Mucosa of stomach (tissue), 1 donor: ENCODE measurements around the gene SPACA6.
"Not testable (repeated sequence)": the region's sequence is repeated elsewhere in the genome, so short reads cannot be mapped to it uniquely, and the experiment has no call there.

Source experiments
- H3K27me3 ChIP-seq: one replicate; pipeline ENCODE4 v1.7.0; 2013; ENCODE audit warnings: mild to moderate bottlenecking, low read length; ENCODE audit not compliant: control insufficient read depth, insufficient read depth
- H3K36me3 ChIP-seq: one replicate; pipeline ENCODE4 v1.7.0; 2013; ENCODE audit warnings: low read length; ENCODE audit not compliant: control insufficient read depth, insufficient read depth
- H3K4me1 ChIP-seq: one replicate; pipeline ENCODE4 v1.7.0; 2013; ENCODE audit warnings: mild to moderate bottlenecking, low read length; ENCODE audit not compliant: control insufficient read depth, insufficient read depth
- H3K4me3 ChIP-seq: one replicate; pipeline ENCODE4 v1.7.0; 2013; ENCODE audit warnings: low read length
- H3K9ac ChIP-seq: one replicate; pipeline ENCODE4 v1.7.0; 2013; ENCODE audit warnings: mild to moderate bottlenecking, low read length, moderate library complexity
- H3K9me3 ChIP-seq: one replicate; pipeline ENCODE4 v1.7.0; 2013; ENCODE audit warnings: mild to moderate bottlenecking, low read length, moderate library complexity; ENCODE audit not compliant: control insufficient read depth
- donor health status: Pancreatic carcinoma.

SPACA6 gene

DNA sequence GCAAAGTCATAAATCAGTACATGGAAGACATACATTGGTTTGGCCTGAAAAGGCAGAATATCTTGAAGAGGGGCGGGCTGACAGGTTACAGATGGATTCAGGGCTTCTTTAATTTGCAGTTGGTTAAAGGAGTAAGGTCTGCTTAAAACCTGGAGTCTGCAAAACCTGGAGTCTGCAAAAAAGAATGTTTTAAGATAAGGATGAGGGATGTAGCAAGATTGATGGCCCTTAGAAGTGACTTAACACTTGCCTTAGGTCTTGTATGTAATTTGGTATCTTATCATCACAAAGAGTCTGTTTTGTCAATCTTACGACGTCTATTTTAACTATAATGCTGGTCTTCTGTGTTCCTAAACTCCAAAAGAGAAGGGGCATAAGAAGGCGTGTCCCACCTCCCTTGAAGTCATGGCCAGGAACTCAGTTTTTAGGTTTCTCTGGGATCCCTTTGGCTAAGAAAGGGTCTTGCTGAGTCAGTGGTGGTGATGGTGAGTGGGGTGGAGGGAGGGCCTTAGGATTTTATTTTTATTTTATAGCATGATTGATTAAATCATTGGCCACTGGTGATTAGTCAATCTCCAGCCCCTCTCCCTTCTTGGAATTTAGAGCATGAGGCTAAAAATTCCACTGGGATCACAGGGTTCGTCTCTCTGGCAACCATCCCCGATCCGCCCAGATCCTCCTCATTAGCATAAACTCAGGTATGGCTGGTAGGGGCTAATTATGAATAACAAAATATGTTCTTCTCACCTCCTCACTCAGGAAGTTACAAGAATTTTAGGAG lies 40.8 kb downstream of the SPACA6 start:
- Histone ChIP-seq H3K4me1 (no peaks in the 10 kb centered on the region), H3K27me3 (no peaks in the 10 kb centered on the region), H3K9me3 (no peaks in the 10 kb centered on the region), H3K9ac (no peak overlapping the region), H3K4me3 (no peak overlapping the region), H3K36me3 (no peaks in the 10 kb centered on the region)

- Histone ChIP-seq H3K9ac (no peak overlapping the region), H3K27me3 (no peaks in the 10 kb centered on the region), H3K4me1 (no peaks in the 10 kb centered on the region), H3K4me3 (no peak overlapping the region), H3K9me3 (no peaks in the 10 kb centered on the region), H3K36me3 (no peaks in the 10 kb centered on the region)
Observed at GRCh38 chr19:51735759-51736449, 42.8 kb downstream of the SPACA6 start.

GRCh38 chr19:51737389-51737788 lies 44.3 kb downstream of the SPACA6 start:
- Histone ChIP-seq H3K9me3 (no peaks in the 10 kb centered on the region), H3K4me1 (no peaks in the 10 kb centered on the region), H3K4me3 (no peak overlapping the region), H3K9ac (no peak overlapping the region), H3K27me3 (no peaks in the 10 kb centered on the region), H3K36me3 (no peaks in the 10 kb centered on the region)

DNA sequence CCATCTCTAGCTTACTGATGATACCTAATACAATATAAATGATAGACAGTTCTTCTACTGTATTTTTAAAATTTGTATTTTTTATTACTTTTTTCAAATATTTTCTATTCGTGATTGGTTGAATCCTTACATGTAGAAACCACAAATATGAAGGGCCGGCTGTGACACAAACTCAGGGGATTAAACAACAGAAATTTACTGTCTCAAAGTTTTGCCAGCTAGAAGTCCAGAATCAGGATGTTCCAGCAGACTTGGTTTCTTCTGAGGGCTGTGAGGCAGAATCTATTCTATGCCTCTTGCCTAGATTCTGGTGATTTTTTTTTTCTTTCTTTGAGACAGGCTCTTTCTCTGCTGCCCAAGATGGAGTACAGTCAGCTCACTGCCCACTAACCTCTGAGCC lies 44.8 kb downstream of the SPACA6 start:
- H3K9me3 ChIP-seq: no peaks in the 10 kb centered on the region
- H3K9ac ChIP-seq: no peak overlapping the region
- no peaks in the 10 kb centered on the region for H3K36me3 ChIP-seq
- H3K4me3 ChIP-seq: no peak overlapping the region
- H3K27me3 ChIP-seq: no peaks in the 10 kb centered on the region
- H3K4me1 ChIP-seq: no peaks in the 10 kb centered on the region

- not testable (repeated sequence) for H3K9me3 ChIP-seq, H3K27me3 ChIP-seq, H3K4me3 ChIP-seq, H3K36me3 ChIP-seq, H3K4me1 ChIP-seq, H3K9ac ChIP-seq
Observed at GRCh38 chr19:51738523-51738922, 45.4 kb downstream of the SPACA6 start.

- H3K9me3 ChIP-seq: no peaks in the 10 kb centered on the region
- no peak overlapping the region for H3K9ac ChIP-seq
- H3K4me1 ChIP-seq: no peaks in the 10 kb centered on the region
- H3K4me3 ChIP-seq: no peak overlapping the region
- H3K27me3 ChIP-seq: no peaks in the 10 kb centered on the region
- H3K36me3 ChIP-seq: no peaks in the 10 kb centered on the region
Observed at GRCh38 chr19:51739466-51740213, 46.5 kb downstream of the SPACA6 start.

DNA sequence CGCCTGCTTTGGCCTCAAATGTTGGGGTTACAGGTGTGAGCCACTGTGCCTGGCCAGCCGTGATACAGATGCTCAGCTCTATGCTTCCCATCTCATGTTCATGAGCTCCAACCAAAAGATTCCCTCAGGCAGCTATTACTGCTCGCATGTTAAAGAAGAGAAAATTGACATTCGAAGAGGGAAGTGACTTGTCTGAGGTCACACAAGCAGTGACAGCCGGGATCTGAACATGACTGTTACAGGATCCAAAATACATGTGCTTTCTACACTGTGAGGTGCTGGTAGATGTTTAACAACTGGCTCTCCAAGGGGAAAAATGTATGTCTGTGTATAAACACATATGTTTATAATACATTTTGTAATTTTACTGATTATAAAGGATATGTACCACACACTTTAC lies 47.2 kb downstream of the SPACA6 start:
- Histone ChIP-seq H3K4me1 (no peaks in the 10 kb centered on the region), H3K27me3 (no peaks in the 10 kb centered on the region), H3K36me3 (no peaks in the 10 kb centered on the region), H3K9ac (no peak overlapping the region), H3K9me3 (no peaks in the 10 kb centered on the region), H3K4me3 (no peak overlapping the region)

- H3K27me3 ChIP-seq: no peaks in the 10 kb centered on the region
Observed at GRCh38 chr19:51742789-51743188, 49.7 kb downstream of the SPACA6 start.

GRCh38 chr19:51743405-51743804 lies 50.3 kb downstream of the SPACA6 start:
- Histone ChIP-seq H3K9ac (no peak overlapping the region), H3K36me3 (no peaks in the 10 kb centered on the region), H3K4me1 (no peaks in the 10 kb centered on the region), H3K9me3 (no peaks in the 10 kb centered on the region), H3K27me3 (no peaks in the 10 kb centered on the region), H3K4me3 (no peak overlapping the region)

More at GRCh38 chr19:51742789-51743188, 49.7 kb downstream of the SPACA6 start:
- H3K9me3 ChIP-seq: no peaks in the 10 kb centered on the region
- H3K9ac ChIP-seq: no peak overlapping the region
- no peak overlapping the region for H3K4me3 ChIP-seq
- no peaks in the 10 kb centered on the region for H3K36me3 ChIP-seq
- no peaks in the 10 kb centered on the region for H3K4me1 ChIP-seq

DNA sequence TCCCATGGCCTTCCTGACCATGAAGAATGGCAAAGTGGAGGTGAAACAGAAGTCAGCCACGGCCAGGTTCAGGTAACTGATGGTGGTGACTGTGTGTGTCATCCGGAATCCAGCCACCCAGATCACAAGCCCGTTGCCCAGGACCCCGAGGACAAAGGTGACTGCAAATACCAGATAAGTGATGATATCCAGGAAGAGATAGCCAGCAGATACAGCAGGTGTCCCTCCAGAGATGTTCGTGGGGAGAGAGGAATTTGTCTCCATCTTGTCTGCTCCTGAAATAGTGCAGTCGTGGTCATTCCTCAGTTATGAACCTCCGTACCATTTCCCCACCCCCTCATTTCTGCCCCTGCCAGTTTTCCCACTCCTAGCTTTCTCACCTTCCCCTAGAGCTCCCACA lies 53.6 kb downstream of the SPACA6 start:
- H3K9me3 ChIP-seq: no peaks in the 10 kb centered on the region
- H3K4me1 ChIP-seq: no peaks in the 10 kb centered on the region
- H3K9ac ChIP-seq: no peak overlapping the region
- H3K4me3 ChIP-seq: no peak overlapping the region
- no peaks in the 10 kb centered on the region for H3K27me3 ChIP-seq
- H3K36me3 ChIP-seq: no peaks in the 10 kb centered on the region

DNA sequence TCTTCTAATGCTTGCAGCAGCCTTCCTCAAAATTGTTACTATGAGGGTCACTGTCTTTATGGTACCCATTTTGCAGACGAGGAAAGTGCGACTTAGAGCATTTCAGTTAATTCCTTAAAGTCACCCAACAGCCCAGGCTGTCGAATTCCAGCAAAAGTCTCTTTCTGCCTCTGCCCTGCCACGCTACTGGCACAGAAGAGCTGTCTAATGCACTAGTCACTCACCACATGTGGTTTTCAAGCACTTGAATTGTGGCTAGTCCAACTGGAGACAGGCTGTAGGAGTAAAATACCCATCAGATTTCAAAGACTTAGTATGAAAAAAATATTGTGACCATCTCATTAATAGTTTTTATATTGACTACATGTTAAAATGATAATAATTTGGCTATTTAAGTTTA lies 56.8 kb downstream of the SPACA6 start:
- Histone ChIP-seq H3K9ac (no peak overlapping the region), H3K27me3 (no peaks in the 10 kb centered on the region), H3K4me3 (no peak overlapping the region), H3K9me3 (no peaks in the 10 kb centered on the region), H3K36me3 (no peaks in the 10 kb centered on the region), H3K4me1 (no peaks in the 10 kb centered on the region)
